C1 segment of cervical spinal cord (tissue), 14 donors: Measurements from ENCODE around the gene SPON2.
"Not testable (repeated sequence)": the region's sequence is repeated elsewhere in the genome, so short reads cannot be mapped to it uniquely, and the experiment has no call there.

ENCODE experiments used
- DNase-seq, 14 donors: peaks; one replicate each; lab custom pipeline; 2025; lab: John Stamatoyannopoulos, UW

The SPON2 gene

GRCh38 chr4:1152290-1152689 is 20.1 kb downstream of the SPON2 start:
- DNase-seq: no peak

GRCh38 chr4:1151541-1151940 is 20.8 kb downstream of the SPON2 start:
- DNase-seq: no peak

- DNase-seq: no peak
These were observed 21.5 kb downstream of the SPON2 start for GRCh38 chr4:1150875-1151274.

GRCh38 chr4:1139860-1140259 is 32.5 kb downstream of the SPON2 start:
- DNase-seq: no peak

GRCh38 chr4:1137850-1138249 is 34.5 kb downstream of the SPON2 start:
- DNase-seq: no peak

GRCh38 chr4:1137063-1137776 is 35.2 kb downstream of the SPON2 start:
- DNase-seq: no peak

- no peak for DNase-seq
These were observed 36.3 kb downstream of the SPON2 start for GRCh38 chr4:1136048-1136447.

- no peak for DNase-seq
These were observed 39.4 kb downstream of the SPON2 start for GRCh38 chr4:1133033-1133432.

- DNase-seq: peak in 12 of 14 donors; percentile 14 to 76 (median 36)
These were observed 41.8 kb downstream of the SPON2 start for GRCh38 chr4:1130316-1131186.

- no peak for DNase-seq
These were observed 45.9 kb downstream of the SPON2 start for GRCh38 chr4:1126506-1126905.

- not testable (repeated sequence) for DNase-seq
These were observed 46.9 kb downstream of the SPON2 start for GRCh38 chr4:1125466-1125865.

- DNase-seq: no peak
These were observed 47.6 kb downstream of the SPON2 start for GRCh38 chr4:1124818-1125217.

GRCh38 chr4:1122505-1122904 is 49.9 kb downstream of the SPON2 start:
- DNase-seq: no peak
